Liver (tissue), 9 donors: ENCODE data around the gene UNC13D. TPM values are rescaled to one million over a fixed set of nuclear protein-coding genes. Genes with fewer than 3 reads are reported as not detected.

Source experiments
- DNase-seq: peaks from one replicate; pipeline ENCODE4 v3.0.0-alpha.2; 2017; ENCODE audit warnings: low spot score
- H3K27ac ChIP-seq, 2 donors: one replicate each; pipeline ENCODE4 v1.7.0; 2013; ENCODE audit warnings: inconsistent platforms in 2 of 2, low read length in 2 of 2, control low read depth in 1 of 2, low read depth in 1 of 2, mild to moderate bottlenecking in 1 of 2
- H3K27me3 ChIP-seq, 4 donors: one replicate each; pipeline versions ENCODE4 v1.6.1 to v1.7.0; 2013; ENCODE audit warnings: low read length in 3 of 4, inconsistent platforms in 1 of 4, mild to moderate bottlenecking in 1 of 4, moderate library complexity in 1 of 4; ENCODE audit not compliant: control insufficient read depth in 4 of 4, insufficient read depth in 4 of 4
- H3K36me3 ChIP-seq, 4 donors: one replicate each; pipeline versions ENCODE4 v1.6.1 to v1.7.0; 2013; ENCODE audit warnings: low read length in 3 of 4, mild to moderate bottlenecking in 3 of 4, low read depth in 1 of 4, moderate library complexity in 1 of 4; ENCODE audit not compliant: control insufficient read depth in 4 of 4, insufficient read depth in 3 of 4
- H3K4me1 ChIP-seq, 4 donors: one replicate each; pipeline versions ENCODE4 v1.6.1 to v1.7.0; 2013; ENCODE audit warnings: low read length in 3 of 4, mild to moderate bottlenecking in 3 of 4, moderate library complexity in 1 of 4; ENCODE audit not compliant: control insufficient read depth in 4 of 4, insufficient read depth in 4 of 4
- H3K4me3 ChIP-seq, 3 donors: one replicate each; pipeline versions ENCODE4 v1.6.1 to v1.7.0; 2013; ENCODE audit warnings: low read length in 3 of 3, control low read depth in 1 of 3, low read depth in 1 of 3, mild to moderate bottlenecking in 1 of 3
- H3K9ac ChIP-seq, 2 donors: one replicate each; pipeline ENCODE4 v1.7.0; 2013; ENCODE audit warnings: low read length in 2 of 2, mild to moderate bottlenecking in 2 of 2, moderate library complexity in 2 of 2, control low read depth in 1 of 2, low read depth in 1 of 2
- H3K9me3 ChIP-seq, 4 donors: one replicate each; pipeline versions ENCODE4 v1.6.1 to v1.7.0; 2013; ENCODE audit warnings: low read length in 3 of 4; ENCODE audit not compliant: control insufficient read depth in 4 of 4
- ATF3 ChIP-seq: IDR thresholded peaks from 2 replicates; pipeline ENCODE4 v1.6.1; 2016; ENCODE audit warnings: antibody characterized with exemption
- CTCF ChIP-seq: fragments of 150-350 bp; IDR thresholded peaks from 2 replicates; pipeline ENCODE4 v1.5.1; 2017; ENCODE audit warnings: improper control_type of control experiment, low read depth, low read length; ENCODE audit not compliant: missing input control
- FOXA1 ChIP-seq: IDR thresholded peaks from 2 replicates; pipeline ENCODE4 v1.6.1; 2016; ENCODE audit warnings: antibody characterized with exemption
- FOXA2 ChIP-seq: IDR thresholded peaks from 2 replicates; pipeline ENCODE4 v1.6.1; 2016; ENCODE audit warnings: antibody characterized with exemption
- GABPA ChIP-seq, 2 donors: IDR thresholded peaks in 1 of 2; conservative IDR thresholded peaks in 1 of 2; 2 replicates each; pipeline ENCODE4 v1.6.1; 2016; ENCODE audit warnings: antibody characterized with exemption in 2 of 2, mild to moderate bottlenecking in 1 of 2, moderate library complexity in 1 of 2
- HNF4A ChIP-seq, 2 donors: conservative IDR thresholded peaks; 2 replicates each; pipeline ENCODE4 v1.6.1; 2016; ENCODE audit warnings: antibody characterized with exemption in 2 of 2, mild to moderate bottlenecking in 2 of 2
- MAX ChIP-seq: IDR thresholded peaks from 2 replicates; pipeline ENCODE4 v1.6.1; 2016; ENCODE audit warnings: antibody characterized with exemption
- NR2F2 ChIP-seq: IDR thresholded peaks from 2 replicates; pipeline ENCODE4 v1.6.1; 2016; ENCODE audit warnings: antibody characterized with exemption
- REST ChIP-seq: IDR thresholded peaks from 2 replicates; pipeline ENCODE4 v1.6.1; 2016; ENCODE audit warnings: antibody characterized with exemption, mild to moderate bottlenecking
- RXRA ChIP-seq, 2 donors: IDR thresholded peaks; 2 replicates each; pipeline ENCODE4 v1.6.1; 2017 to 2018; ENCODE audit warnings: antibody characterized with exemption in 2 of 2, mild to moderate bottlenecking in 1 of 2
- SP1 ChIP-seq: IDR thresholded peaks from 2 replicates; pipeline ENCODE4 v1.6.1; 2018; ENCODE audit warnings: antibody characterized with exemption, mild to moderate bottlenecking
- TAF1 ChIP-seq: conservative IDR thresholded peaks from 2 replicates; pipeline ENCODE4 v1.6.1; 2016; ENCODE audit warnings: antibody characterized with exemption, mild to moderate bottlenecking
- YY1 ChIP-seq: IDR thresholded peaks from 2 replicates; pipeline ENCODE4 v1.6.1; 2016; ENCODE audit warnings: antibody characterized with exemption, mild to moderate bottlenecking
- ZBTB33 ChIP-seq: IDR thresholded peaks from 2 replicates; pipeline ENCODE4 v1.6.1; 2016; ENCODE audit warnings: antibody characterized with exemption
- WGBS: extraction: QIAGEN DNeasy Blood & Tissue Kit; methylation state at CpG from one replicate; pipeline ENCODE4 v1.1.7; 2013; 5-methylcytosine and 5-hydroxymethylcytosine counted together
- polyA plus RNA-seq, 2 donors: library from polyadenylated mRNA; stranded (reverse) in 1 of 2; unstranded in 1 of 2; fragments of 200-250 nt in 1 of 2; fragments of >200 nt in 1 of 2; fragmentation: Nextera tagmentation in 1 of 2; extraction: Ambion mirVana in 1 of 2; gene quantifications; one replicate each; pipeline versions ENCODE4 v1.2.1 to v1.2.3, GENCODE V29; 2013 to 2015
- total RNA-seq, 2 donors: library from RNA; depleted of rRNA; stranded (reverse); fragments of >200 nt; gene quantifications; one replicate each; pipeline ENCODE4 v1.2.3, GENCODE V29; 2014
- donor health status: healthy.
- donor health status: healthy.
- donor health status: healthy.
- donor health status: healthy.
- donor health status: healthy.

Gene UNC13D
- total and polyA plus RNA-seq, 4 donors: 2.1 to 22.9 (median 7.6) TPM

GRCh38 chr17:75809631-75810111, 34.5 kb downstream of the UNC13D start:
- peaks cover 10 to 32% (median 12%) of the 10 kb centered on the region in 4 donors for H3K36me3 ChIP-seq

More at GRCh38 chr17:75809631-75810111, 34.5 kb downstream of the UNC13D start:
- H3K27ac ChIP-seq: peak overlapping the region; percentile 28 to 43
- 81% methylated on average over 24 of the region's 24 CpGs for WGBS
- H3K9me3 ChIP-seq: no peaks in the 10 kb centered on the region
- TF ChIP-seq HNF4A (conservative IDR thresholded peaks at IDR 0.05) (no peak), SP1 (no peak), ZBTB33 (no peak), YY1 (no peak), CTCF (no peak), RXRA (IDR thresholded peaks at IDR 0.05) (no peak), FOXA2 (no peak), TAF1 (no peak), MAX (no peak), FOXA1 (no peak), GABPA (IDR thresholded peaks at IDR 0.05 in 1 of 2, conservative IDR thresholded peaks at IDR 0.05 in 1 of 2) (no peak), REST (no peak), NR2F2 (no peak), ATF3 (no peak)
- H3K27me3 ChIP-seq: no peaks in the 10 kb centered on the region
- no peak overlapping the region for H3K4me3 ChIP-seq
- peak; percentile 29 for DNase-seq
- peaks cover 0 to 27% (median 17%) of the 10 kb centered on the region in 4 donors for H3K4me1 ChIP-seq
- no peak overlapping the region for H3K9ac ChIP-seq
